ENCODE data around the gene C6orf58.

The C6orf58 gene

DNA sequence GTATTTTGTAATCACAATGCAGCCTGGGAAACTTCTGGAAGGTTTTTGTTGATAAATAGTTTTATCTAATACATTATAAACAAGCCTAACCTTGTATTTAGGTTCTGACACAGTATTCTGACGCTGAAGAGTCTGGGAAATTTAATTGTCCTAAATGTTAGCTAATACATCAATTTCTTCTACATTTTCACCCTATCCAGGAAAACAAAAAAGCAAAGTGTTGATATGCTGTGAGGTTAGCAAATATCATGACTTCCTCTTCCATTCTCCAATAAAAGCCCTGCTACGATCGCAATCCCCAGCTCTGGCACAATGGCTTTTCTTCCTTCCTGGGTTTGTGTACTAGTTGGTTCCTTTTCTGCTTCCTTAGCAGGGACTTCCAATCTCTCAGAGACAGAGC is at the start of gene C6orf58:
C6orf58 (plus strand) TSS at position 301 of the 400 bp plus-strand sequence; CDS start at position 313, 12 bp downstream.
- DNase-seq = no peak

DNA sequence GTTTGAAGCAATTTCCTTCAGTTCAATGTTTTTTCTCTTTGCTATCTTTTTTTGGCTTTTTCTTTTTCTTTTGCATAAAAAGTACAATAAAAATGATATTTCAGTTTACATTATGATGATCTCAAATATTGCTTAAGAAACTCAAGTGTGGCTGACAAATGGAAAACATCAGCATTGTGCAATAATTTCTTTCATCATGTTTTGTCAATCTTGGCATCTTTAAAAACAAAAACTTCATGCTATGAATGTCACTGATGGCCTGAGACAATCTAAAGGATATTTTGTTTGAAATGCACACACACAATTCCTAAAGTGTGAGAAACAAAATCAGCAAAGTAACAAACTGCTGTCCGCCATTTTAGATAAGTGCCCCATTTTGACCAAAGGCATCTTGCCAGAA is 44.0 kb upstream of the C6orf58 start:
- DNase-seq = no peak

DNA sequence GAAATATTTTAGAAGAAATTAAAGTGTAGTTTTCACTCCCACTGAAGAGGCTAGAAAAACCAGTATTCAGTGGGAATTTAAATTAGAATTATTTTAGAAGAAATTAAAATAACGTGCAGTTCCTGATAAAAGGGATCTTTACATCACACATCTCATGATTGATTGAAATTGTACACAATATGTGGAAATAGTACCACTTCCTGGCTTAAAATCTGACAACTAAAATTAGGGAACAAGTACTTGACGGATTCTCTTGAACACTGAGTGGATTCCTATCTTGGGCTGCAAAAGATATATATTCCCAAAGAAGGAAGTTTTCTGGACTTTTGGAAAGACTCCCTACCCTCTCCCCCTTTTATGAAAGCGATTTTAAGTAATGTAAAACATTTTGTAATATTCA is 43.2 kb upstream of the C6orf58 start:
- DNase-seq = no peak

DNA sequence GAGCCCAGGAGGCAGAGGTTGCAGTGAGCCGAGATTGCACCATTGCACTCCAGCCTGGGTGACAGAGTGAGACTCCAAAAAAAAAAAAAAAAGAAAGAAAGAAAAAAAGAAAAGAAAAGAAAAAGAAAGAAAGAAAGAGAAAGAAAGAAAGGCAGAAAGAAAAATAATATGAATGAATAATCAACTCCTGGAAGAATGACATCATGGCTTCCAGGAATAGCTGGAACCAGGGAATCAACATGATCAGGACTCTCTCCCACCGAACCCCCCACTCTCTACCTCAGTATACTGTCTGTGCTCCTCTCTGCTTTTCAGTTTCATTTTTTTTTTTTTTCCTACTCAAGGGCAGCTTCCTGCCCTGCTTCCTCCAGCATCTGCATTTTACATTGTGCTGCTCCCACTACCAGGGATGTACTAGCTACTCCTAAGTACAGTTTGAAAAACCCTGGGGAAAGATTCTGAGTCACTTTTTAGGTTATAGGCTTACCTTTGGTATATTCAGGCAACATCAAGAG is 38.2 kb upstream of the C6orf58 start:
- no peak for DNase-seq

DNA sequence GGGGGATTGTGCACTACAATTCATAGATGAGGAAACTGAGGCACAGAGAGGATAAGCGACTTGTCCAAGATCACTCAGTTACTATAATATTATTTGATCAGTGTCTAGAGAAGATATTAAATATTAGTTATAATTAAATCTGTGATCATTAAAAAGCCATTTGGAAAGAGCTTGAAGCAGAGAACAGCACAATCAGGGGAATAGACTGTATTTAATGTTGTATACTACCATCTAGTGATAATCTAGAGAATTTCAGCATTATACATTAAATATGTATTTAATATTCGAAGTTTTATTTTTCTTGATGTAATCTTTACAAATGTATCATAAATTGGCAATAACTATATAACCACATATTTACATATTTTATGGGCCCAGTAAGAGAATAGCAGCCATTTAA is 37.7 kb upstream of the C6orf58 start:
- DNase-seq = no peak

DNA sequence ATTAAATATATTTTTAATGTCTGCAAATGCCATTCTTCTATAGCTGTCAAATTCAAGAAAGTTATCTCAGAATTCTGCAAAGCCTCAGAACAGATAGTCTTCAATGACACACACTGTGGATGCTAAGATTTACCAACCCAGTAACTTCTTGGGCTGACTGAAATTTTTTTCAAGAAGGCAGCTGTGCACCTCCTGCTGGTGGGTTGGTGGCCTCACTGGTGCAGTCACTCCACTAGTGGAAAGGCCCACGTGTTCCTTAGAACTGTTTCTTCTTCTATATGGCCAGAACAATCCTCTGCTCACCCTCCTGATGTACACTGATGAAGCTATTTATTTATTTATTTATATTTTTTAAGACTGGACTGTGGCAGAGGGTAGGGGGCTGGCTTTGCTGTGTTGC is 29.8 kb upstream of the C6orf58 start:
- DNase-seq = peak; percentile 30 to 32

DNA sequence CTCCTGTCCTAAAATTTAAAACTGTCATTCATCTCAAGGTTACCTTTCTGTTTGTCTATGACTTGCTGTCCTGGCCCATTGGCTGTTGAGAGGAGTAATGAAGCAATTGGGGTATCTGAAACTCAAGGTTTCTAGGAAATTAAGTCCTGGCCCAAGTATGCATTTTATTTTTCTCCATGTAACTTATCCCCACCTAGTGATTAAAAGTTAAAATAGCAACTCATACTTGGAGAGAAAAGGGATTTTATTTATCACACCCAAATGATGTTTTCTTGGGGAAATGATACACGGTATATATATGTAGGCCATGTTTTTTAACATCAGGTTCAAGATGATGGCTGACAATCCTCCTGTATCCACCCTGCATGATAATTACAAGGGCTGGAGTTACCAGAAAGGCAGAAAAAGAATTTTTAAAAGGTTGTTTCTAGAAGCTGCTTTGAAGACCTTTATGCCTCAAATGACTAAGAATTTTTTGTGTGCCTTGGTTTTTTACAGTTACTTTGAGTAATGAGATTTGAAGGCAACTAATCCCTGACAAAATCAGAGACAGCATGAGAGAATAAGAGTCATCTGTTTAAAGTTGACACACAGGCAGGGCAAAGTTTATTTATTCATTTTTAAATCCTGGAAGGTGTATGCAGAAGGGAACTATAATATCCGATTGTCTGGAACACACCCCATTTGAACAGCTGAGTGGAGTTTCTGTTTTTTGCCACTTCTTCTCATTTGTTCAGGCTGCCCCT is 28.9 kb upstream of the C6orf58 start:
- DNase-seq = no peak

DNA sequence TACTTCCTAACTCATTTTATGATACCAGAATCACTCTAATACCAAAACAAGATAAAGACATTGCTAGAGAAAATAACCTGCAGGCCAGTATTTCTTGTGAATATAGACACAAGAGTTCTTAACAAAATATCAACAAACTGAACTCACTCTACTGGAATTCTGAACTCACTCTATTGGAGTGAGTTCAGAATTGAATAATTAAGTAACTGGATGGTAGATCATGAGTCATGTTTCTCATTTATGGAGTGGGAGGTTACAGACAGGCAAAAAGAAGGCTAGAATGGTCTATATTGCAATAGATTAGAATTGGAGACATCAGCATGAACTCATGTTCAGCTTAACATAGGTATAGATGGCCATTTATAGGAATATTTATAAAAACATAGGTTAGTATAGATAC is 26.6 kb upstream of the C6orf58 start:
- DNase-seq = no peak

DNA sequence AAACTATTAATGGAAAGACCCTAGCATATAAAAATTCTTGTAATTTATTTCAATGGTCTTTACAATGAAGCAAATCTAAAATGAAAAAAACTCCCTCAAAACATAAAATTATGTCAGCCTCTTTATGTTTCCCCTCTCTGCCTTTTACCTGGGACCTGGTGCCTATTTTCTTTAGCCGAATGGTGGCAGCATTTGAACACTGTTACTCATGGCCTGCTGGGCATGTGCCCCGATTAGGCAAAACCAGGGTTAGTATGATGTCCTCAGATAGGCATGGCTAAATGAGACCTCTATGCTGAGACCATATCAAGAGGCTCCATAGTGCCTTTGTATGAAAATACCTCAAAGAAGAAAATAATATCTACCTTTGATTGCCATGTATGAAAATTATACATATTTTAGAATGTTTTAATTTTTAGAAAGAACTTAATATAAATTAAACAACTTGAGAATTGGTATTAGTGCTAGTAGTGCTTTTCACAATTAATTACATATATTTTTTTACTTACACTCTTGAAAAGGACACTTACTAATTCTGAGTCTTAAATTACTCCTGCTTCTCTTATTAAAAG is 22.5 kb upstream of the C6orf58 start:
- peak; percentile 8 to 21 for DNase-seq

DNA sequence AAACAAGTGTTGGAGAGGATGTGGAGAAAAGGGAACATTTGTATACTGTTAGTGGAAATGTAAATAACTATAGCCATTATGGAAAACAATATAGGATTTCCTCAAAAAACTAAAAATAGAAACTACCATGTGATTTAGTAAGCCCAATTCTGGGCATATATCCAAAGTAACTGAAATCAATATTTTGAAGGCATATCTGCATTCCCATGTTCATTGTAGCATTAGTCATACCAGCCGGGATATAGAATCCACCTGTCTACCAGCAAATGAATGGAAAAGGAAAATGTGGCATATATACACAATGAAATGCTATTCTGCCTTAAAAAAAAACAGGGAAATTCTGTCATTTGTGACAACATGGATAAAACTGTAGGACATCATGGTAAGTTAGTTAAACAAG is 15.3 kb upstream of the C6orf58 start:
- no peak for DNase-seq

DNA sequence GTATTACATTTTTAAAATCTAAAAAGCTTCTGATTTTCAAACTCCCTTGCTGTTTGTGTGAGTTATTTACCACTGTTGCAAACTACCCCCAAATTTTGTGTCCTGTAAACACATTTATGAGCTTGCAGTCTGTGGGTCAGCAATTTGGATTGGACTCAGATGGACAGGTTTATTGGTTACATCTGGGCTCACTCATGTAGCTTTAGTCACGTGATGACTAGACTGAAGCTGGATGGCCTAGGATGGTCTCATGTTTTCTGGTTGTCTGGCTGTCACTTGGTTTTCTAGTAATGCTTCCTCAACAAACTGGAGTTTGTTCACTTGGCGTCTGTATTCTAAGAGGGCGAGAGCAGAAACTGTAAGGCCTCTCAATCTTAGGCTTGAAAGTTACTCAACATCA is 12.2 kb upstream of the C6orf58 start:
- DNase-seq = no peak

DNA sequence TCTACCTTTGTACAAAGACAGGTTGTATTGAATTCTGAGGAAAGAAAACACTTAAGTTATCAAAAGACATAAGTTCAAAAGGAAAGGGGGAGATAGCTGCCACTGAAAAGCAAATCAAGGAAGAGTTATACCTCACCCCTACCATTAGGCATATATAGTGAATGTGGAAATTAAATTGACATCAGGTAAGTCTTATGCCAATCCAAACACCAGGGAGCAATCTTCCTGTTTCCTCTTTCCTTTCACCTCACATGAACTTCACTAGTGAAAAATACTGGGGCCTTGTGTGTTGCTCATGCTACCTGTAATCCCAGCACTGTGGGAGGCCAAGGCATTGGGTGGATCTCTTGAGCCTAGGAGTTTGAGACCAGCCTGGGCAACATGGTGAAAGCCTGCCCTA is 10.9 kb upstream of the C6orf58 start:
- DNase-seq = no peak

DNA sequence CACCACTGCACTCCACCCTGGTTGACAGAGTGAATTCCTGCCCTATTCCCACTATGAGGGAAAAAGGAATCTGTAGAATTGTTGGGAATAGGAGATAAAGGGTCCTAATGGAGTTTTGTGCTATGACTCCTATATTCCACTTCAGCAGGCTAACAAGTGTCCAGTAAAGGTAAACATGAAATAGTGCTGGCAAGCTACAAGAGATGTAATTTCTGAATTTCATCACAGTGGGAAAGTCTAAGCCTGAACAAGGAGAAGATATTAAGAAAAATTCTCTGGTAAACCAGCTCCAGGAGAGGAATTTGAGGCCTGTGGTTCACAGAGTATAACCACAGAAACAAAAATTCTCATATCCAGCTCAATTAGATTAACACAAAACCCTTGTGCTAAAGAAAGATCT is 10.3 kb upstream of the C6orf58 start:
- DNase-seq = no peak

DNA sequence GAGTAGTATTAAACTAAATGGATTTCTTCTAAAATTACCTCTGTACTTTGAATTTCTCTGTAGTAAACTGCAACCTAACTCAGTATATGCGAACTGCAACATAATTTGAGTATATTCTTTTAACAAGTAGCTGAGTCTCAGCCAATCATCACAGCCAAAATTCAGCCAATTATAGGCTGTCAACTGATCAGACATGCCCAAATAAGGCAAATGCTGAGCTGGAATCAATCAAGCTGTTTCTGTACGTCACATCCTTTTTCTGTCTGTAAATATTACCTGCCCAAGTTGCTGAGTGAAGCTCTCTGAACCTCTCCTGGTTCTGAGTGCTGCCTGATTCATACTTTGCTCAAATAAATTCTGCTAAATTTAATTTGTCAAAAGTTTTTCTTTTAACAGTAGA is 9.5 kb upstream of the C6orf58 start:
- no peak for DNase-seq

DNA sequence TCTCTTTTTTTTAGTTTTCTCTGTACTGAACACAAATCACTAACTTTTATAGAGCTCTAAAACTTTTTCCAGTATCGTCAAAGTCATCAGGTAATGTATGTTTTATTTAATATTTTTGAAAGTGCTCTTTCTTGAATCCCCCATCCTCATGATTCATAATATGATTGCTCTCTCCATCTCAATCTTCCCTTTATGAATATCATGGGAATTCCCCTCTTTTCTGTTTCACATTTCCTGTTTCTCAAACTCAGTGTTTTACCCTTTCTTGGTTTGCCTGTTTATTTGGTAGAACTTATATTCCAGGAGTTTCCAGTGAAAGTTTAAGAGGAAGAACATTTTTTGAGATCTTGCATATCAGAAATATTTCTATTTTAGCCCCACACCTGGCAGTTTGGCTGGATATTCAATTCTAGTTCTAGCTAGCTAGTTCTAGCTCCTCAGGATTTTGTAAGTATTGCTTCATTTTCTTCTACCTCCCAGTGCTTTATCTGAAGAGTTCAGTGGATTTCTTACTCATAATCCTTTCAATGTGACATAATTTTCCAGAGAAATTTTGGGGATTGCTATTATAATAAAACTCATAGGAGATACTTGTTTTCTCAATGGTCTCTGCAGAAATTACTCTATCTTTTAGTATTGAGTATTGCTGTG is 6.1 kb upstream of the C6orf58 start:
- DNase-seq = no peak

DNA sequence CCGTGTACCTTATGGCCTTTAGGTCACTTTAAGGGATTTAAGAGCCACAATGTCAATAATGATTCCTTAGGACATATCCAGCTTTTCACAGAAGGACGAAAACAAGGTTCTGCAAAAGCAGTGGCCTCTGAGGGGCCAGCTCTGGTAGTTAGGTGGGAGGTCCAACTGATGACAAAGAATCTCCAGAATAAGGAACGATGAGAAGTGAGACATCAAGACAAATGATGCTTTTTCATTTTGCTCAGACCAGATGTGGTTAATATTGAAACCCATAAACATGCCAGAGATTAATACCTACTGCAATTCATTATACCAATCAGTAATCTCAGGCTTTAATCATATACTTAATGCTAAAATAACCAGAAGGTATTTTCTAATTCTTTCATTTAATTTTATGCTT is 1.9 kb downstream of the C6orf58 start:
- no peak for DNase-seq

DNA sequence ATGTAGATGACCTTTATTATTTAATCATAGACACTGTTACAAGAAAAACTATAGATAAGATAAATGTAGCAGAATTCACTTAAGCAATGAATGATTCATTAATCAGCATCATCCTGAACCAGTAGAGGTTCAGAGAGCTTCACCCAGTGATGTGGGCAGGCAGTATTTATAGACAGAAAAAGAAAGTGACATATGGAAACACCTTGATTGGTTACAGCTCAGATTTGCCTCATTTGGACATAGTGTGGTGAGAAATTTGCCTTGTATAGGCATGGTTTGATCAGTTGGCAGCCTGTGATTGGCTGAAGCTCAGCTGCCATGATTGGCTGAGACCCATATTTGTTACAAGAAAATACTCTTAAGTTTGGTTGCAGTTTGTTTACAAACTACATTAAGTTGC is 4.6 kb downstream of the C6orf58 start:
- DNase-seq = no peak

DNA sequence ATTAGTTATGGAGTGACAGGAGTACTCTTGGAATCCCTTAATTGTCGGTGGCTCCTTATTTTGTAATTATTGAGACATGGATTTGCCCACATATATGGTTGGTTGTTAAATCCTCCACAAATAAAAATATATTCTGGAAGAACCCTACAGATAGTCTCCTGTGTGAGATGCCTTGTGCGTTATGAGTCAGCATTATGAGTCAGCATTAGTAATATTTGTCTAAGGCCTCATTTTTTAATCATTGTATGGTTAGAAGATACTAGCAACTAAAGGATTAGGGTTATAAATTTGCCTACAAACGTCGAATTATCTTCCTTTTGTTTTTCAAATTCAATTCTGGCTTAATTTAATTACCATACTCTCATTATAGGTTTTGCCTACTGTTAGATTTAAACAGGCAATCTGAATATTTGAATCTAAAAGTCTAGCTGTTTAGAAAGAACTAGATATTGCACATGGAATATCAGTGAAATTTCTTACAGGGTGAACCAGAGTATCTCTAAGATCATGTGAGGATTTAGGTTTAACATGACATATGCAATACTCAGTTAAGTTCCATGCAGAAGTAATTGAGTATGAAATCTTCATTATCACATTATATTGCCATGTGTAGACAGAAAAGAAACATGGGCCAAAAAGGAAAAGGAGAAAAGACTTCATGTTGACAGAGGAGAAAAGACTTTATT is 5.9 kb downstream of the C6orf58 start:
- no peak for DNase-seq

DNA sequence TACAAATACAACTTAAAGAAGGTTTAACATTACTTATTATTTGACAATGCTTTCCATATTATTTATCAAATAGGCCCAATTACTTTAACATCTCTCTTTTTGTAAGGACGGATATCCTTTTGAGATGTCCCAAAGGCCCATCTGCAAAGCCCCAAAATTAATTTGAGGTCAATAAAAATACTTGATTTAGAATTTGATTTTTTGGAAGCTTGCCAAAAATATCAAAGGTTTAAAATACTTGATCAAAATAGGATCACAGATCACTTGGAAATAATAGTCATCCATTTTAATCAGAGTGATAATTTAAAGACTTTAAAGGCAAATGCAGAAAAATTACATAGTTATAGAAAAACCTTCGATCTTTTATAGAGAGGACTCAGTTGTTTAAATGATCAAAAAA is 8.1 kb downstream of the C6orf58 start:
- no peak for DNase-seq

DNA sequence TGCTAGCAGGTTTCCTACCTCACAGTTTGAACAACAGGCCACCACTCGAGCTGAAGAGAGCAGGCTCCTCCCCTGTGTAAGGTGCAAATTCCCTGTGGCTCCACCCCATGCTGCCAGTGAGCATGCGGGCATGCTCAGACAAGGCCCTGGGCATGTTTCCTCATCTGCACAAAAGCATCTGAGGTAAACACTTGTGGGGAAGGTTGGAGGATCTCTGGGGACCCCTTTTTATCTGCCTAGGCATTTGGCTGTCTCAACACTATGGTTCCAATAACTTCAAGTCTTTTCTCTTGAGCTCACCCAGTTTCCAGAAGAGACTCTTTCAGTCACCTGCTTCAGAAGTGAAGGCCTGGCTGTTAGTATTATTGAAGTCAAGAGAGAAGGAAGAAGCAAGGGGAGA is 9.4 kb downstream of the C6orf58 start:
- DNase-seq = no peak

DNA sequence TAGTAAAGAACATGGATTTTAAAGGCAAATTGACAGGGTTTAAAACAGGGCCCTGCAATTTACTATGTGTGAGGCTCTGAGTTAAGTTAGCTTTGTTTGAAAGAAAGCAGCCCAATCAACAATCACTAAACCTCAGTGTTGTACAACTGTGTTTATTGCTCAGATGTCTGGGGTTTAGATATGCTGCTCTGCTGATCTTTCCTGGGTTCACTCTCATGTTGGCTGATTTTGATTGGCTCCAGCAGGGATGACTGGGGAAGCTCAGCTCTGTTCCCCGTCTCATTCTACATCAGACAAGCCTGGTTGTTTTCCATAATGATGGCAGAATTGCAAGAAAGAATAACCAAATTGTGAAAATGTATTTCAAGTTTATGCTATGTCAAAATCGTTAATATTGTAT is 10.9 kb downstream of the C6orf58 start:
- DNase-seq = no peak

DNA sequence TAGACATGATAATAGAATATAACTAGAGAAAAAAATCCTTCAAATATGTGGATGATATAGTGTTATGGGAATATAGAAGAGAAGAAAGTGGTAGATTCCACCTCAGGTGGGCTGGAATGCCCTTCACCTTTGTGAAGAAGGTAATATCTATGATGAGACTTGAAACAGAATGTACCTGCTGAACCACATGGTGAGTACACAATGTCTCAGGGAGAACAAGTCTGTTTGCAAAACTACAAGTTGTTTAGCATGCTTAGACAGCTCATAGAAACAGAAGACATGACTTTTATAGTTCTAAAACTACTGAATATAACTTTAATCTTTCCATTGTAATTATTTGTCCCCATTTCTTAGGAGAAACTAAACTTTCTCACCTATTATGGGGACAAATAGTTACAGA is 12.2 kb downstream of the C6orf58 start:
- DNase-seq = no peak

DNA sequence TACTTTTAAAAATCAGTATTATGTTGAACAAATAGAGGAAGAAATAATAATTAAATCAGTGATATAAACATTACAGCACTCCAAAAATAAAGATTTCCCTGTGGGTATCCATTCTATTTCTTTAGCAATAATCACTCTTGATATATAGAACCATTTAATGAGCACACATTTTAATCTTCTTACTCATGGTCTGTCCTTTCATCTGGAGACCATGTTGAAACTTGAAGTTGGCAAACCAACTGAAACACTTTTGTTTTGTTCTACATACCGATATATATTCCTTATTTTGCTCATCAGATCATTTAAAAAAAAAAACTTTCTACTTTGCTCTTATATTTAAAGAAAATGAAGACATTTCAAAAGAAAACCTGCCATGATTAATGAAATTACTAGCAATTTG is 13.4 kb downstream of the C6orf58 start:
- no peak for DNase-seq

DNA sequence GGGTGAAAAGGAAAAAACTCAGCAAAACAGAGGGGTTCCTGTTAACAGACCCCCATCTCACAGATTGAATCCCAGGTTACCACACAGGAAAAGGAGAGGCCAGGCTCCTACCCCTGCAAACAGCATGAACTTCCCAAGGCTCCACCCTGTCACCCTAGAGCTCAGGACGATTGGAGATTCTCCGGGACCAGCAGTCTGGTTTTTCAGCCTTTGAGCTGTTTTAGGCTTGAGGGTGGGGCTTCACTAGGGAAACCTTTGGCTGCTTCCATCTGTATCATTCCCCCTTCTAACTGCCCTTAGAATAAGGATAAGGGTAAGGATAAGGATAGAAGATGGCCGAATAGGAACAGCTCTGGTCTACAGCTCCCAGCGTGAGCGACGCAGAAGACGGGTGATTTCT is 16.0 kb downstream of the C6orf58 start:
- no peak for DNase-seq

Measured in activated CD4-positive, alpha-beta T cell treated with anti-CD3 and anti-CD28 coated beads, Interleukin-2, amount 50 U/mL, for 48 hours (primary cell).